Measurements from ENCODE around the gene NAGK.
"Not testable (repeated sequence)": the region's sequence is repeated elsewhere in the genome, so short reads cannot be mapped to it uniquely, and the experiment has no call there.

DNA sequence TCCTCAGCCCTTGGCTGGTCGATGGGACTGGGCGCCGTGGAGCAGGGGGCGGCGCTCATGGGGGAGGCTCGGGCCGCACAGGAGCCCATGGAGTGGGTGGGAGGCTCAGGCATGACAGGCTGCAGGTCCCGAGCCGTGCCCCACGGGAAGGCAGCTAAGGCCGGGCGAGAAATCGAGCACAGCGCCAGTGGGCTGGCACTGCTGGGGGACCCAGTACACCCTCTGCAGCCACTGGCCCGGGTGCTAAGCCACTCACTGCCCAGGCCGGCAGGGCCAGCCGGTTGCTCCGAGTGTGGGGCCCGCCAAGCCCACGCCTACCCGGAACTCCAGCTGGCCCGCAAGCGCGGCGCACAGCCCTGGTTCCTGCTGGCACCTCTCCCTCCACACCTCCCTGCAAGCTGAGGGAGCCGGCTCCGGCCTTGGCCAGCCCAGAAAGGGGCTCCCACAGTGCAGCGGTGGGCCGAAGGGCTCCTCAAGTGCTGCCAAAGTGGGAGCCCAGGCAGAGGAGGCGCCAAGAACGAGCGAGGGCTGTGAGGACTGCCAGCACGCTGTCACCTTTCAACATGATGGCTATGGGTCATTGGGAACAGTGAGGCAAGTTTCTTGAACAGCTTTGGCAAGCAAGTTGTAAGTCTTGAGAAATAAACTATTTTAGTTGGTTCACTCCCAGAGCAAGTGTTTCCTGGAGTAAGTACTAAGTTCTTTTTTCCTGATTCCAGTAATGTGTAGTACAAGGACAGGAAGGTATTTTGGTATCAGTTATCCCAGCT lies 24.2 kb downstream of the NAGK start:
- TF ChIP-seq, protein P1, sequence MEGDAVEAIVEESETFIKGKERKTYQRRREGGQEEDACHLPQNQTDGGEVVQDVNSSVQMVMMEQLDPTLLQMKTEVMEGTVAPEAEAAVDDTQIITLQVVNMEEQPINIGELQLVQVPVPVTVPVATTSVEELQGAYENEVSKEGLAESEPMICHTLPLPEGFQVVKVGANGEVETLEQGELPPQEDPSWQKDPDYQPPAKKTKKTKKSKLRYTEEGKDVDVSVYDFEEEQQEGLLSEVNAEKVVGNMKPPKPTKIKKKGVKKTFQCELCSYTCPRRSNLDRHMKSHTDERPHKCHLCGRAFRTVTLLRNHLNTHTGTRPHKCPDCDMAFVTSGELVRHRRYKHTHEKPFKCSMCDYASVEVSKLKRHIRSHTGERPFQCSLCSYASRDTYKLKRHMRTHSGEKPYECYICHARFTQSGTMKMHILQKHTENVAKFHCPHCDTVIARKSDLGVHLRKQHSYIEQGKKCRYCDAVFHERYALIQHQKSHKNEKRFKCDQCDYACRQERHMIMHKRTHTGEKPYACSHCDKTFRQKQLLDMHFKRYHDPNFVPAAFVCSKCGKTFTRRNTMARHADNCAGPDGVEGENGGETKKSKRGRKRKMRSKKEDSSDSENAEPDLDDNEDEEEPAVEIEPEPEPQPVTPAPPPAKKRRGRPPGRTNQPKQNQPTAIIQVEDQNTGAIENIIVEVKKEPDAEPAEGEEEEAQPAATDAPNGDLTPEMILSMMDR (IDR thresholded peaks at IDR 0.05; ENCODE audit: borderline replicate concordance, extremely low read depth, low read length, poor library complexity, severe bottlenecking) = not testable (repeated sequence)
- not testable (repeated sequence) for TF ChIP-seq EZH2 (IDR thresholded peaks at IDR 0.05; ENCODE audit: borderline replicate concordance, low read depth, low read length, severe bottlenecking)
